ENCODE measurements around the gene KRT79.

DNA sequence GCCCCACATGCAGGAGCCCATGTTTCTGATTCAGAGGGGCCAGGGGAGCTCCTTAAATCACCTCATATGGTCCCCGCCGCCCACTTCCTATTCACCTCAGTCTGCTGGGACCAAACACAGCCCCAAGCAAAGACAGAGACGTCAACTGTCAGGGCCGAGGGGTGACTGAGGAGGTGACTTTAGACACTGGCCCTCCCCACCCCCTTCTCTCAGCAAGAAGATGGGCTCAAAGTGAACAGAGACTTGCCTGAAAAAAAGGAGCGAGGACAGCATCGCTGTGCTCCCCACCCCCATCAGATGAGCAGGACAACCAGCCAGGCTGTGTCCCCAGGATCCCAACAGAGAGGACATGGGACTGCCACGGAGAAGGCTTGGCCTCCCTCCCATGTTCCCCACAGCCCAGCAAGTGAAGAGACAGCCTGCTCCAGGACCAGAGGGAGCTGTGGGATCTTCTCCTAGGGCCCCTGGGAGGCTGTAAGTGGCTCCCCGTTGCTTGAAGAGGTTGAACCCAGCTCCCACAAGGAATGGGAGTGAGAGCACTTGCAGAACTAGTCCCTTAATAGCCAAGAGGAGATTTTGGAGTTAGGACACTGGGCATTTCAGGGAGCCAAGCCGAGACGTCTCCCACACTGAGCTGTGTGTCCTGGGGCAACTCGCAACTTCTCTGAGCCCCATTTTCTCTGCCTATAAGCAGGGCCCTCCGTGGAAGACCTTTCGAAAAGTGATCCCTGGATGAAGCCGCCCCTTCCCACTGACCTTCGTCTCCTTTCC is 1.3 kb upstream of the KRT79 start:
- TF ChIP-seq CTCF (IDR thresholded peaks at IDR 0.05) (no peak), POLR2A (IDR thresholded peaks at IDR 0.05) (no peak)
